NCI-H460 (cell line): Measurements from ENCODE around the gene HNRNPA2B1. TPM values are rescaled to one million over a fixed set of nuclear protein-coding genes. Genes with fewer than 3 reads are reported as not detected.
A peak's percentile ranks its signal among the peaks of the same experiment; 100 is the strongest.
"Not testable (repeated sequence)": the region's sequence is repeated elsewhere in the genome, so short reads cannot be mapped to it uniquely, and the experiment has no call there.

Experiments
- DNase-seq: peaks from one replicate; pipeline ENCODE4 v3.0.0-alpha.2; 2016; ENCODE audit warnings: low read depth; ENCODE audit errors: extremely low read depth
- total RNA-seq: library from RNA; depleted of rRNA; stranded (reverse); fragments of >200 nt; shearing (Covaris generic); gene quantifications from 2 replicates; pipeline ENCODE4 v1.2.3, GENCODE V29; 2014; rRNA removed

Gene HNRNPA2B1
- total RNA-seq, 1 experiment from 2014 or later, result 284 TPM

GRCh38 chr7:26148307-26148700 is 52.2 kb downstream of the HNRNPA2B1 start:
- not testable (repeated sequence) for DNase-seq

- not testable (repeated sequence) for DNase-seq
Observed at GRCh38 chr7:26147646-26148306, 52.8 kb downstream of the HNRNPA2B1 start.

GRCh38 chr7:26147030-26147429 is 53.5 kb downstream of the HNRNPA2B1 start:
- DNase-seq, result no peak

- DNase-seq, result no peak
Observed at GRCh38 chr7:26145238-26145637, 55.3 kb downstream of the HNRNPA2B1 start.

- DNase-seq, result no peak
Observed at GRCh38 chr7:26144184-26145080, 56.1 kb downstream of the HNRNPA2B1 start.

GRCh38 chr7:26143298-26144048 is 57.1 kb downstream of the HNRNPA2B1 start:
- DNase-seq, result peak; percentile 34

- DNase-seq, result no peak
Observed at GRCh38 chr7:26141077-26141476, 59.5 kb downstream of the HNRNPA2B1 start.

- DNase-seq, result no peak
Observed at GRCh38 chr7:26140380-26140779, 60.2 kb downstream of the HNRNPA2B1 start.

Other genes starting within 250 kb of the HNRNPA2B1 start
- gene NFE2L3, start 48.5 kb downstream of the HNRNPA2B1 start, total RNA-seq, result 10.6 and 12.4 TPM in 2 replicates
- gene CBX3, start 999 bp upstream of the HNRNPA2B1 start, total RNA-seq, result 227 and 252 TPM in 2 replicates
- gene SNX10, start 91.1 kb upstream of the HNRNPA2B1 start, total RNA-seq, result 16.0 and 18.3 TPM in 2 replicates